ENCODE data around the gene ZNF813. TPM values are rescaled to one million over a fixed set of nuclear protein-coding genes. Genes with fewer than 3 reads are reported as not detected.

Gene ZNF813
- total and polyA plus RNA-seq, 2 experiments from 2014 or later: 6.4 to 29.3 TPM

- TF ChIP-seq ZNF462 (CRISPR knock-in tag; IDR thresholded peaks at IDR 0.05) (no peak), CREB1 (CRISPR knock-in tag; IDR thresholded peaks at IDR 0.05; ENCODE audit: low read depth) (no peak)
These were observed 63.1 kb downstream of the ZNF813 start (continued) for GRCh38 chr19:53530622-53531021.

- Mint-ChIP-seq H3K4me1 (no peaks in the 10 kb centered on the region), H3K27ac (no peak overlapping the region), H3K27me3 (ENCODE audit: insufficient read depth, low read depth, poor library complexity) (peaks cover 2% of the 10 kb centered on the region), H3K4me3 (no peak overlapping the region), H3K36me3 (ENCODE audit: low read depth) (peaks cover 23% of the 10 kb centered on the region), H3K9me3 (no peaks in the 10 kb centered on the region)
- no peak overlapping the region for H3K27ac ChIP-seq (ENCODE audit: low read depth)
- DNase-seq (ENCODE audit: low spot score) (no peak), ATAC-seq (no peak)
- no peak for TF ChIP-seq JUNB (IDR thresholded peaks at IDR 0.05; ENCODE audit: unreplicated experiment)
- H3F3A ChIP-seq (replicated peaks; ENCODE audit: low read depth): peaks cover 9% of the 10 kb centered on the region; the same call in 1 of the 2 replicates
- H3K27me3 ChIP-seq (ENCODE audit: insufficient read depth): no peaks in the 10 kb centered on the region
- H3K4me3 ChIP-seq: no peak overlapping the region
- H2AFZ ChIP-seq: no peak overlapping the region
- H3K4me2 ChIP-seq: no peak overlapping the region
- H3K79me2 ChIP-seq (replicated peaks; ENCODE audit: insufficient read depth): peaks cover 28% of the 10 kb centered on the region
- no peaks in the 10 kb centered on the region for H3K4me1 ChIP-seq (ENCODE audit: insufficient read depth)
- H4K20me1 ChIP-seq (replicated peaks; ENCODE audit: insufficient read depth): peaks cover 8% of the 10 kb centered on the region; the same call in 1 of the 2 replicates
- H3K36me3 ChIP-seq (ENCODE audit: insufficient read depth): no peaks in the 10 kb centered on the region
- H3K9me2 ChIP-seq (ENCODE audit: insufficient read depth): no peaks in the 10 kb centered on the region
These were observed 63.9 kb downstream of the ZNF813 start for GRCh38 chr19:53531457-53531856.

GRCh38 chr19:53532362-53532761, 64.8 kb downstream of the ZNF813 start:
- no peaks in the 10 kb centered on the region for H3K27me3 ChIP-seq (ENCODE audit: insufficient read depth)
- H3K36me3 ChIP-seq (ENCODE audit: insufficient read depth): no peaks in the 10 kb centered on the region
- H3F3A ChIP-seq (replicated peaks; ENCODE audit: low read depth): peaks cover 16% of the 10 kb centered on the region; the same call in 1 of the 2 replicates
- Mint-ChIP-seq H3K27me3 (ENCODE audit: insufficient read depth, low read depth, poor library complexity) (peaks cover 3% of the 10 kb centered on the region), H3K4me1 (no peaks in the 10 kb centered on the region), H3K36me3 (ENCODE audit: low read depth) (peaks cover 26% of the 10 kb centered on the region), H3K9me3 (no peaks in the 10 kb centered on the region), H3K27ac (no peak overlapping the region), H3K4me3 (no peak overlapping the region)
- no peak for ATAC-seq
- H4K20me1 ChIP-seq (replicated peaks; ENCODE audit: insufficient read depth): peaks cover 14% of the 10 kb centered on the region; the same call in 1 of the 2 replicates
- H2AFZ ChIP-seq: no peak overlapping the region
- H3K4me3 ChIP-seq: no peak overlapping the region
- H3K9me2 ChIP-seq (ENCODE audit: insufficient read depth): no peaks in the 10 kb centered on the region
- no peak overlapping the region for H3K27ac ChIP-seq (ENCODE audit: low read depth)
- H3K4me1 ChIP-seq (ENCODE audit: insufficient read depth): no peaks in the 10 kb centered on the region
- peaks cover 19% of the 10 kb centered on the region for H3K79me2 ChIP-seq (replicated peaks; ENCODE audit: insufficient read depth)
- no peak overlapping the region for H3K4me2 ChIP-seq
- no peak for DNase-seq (ENCODE audit: low spot score)
- TF ChIP-seq EZH2 (IDR thresholded peaks at IDR 0.05; ENCODE audit: low read depth, unreplicated experiment) (no peak), ZNF331 (CRISPR knock-in tag; IDR thresholded peaks at IDR 0.05; ENCODE audit: low read depth) (no peak), ETS1 (IDR thresholded peaks at IDR 0.05) (no peak), JUNB (IDR thresholded peaks at IDR 0.05; ENCODE audit: unreplicated experiment) (no peak)

Measured in GM23338 (cell line).